A673 (cell line): Measurements from ENCODE around the gene NAA10. TPM values are rescaled to one million over a fixed set of nuclear protein-coding genes. Genes with fewer than 3 reads are reported as not detected.

Experiments
- BruUV-seq: library from RNA; stranded (reverse); fragments of 400-500 nt; replicated peaks from 2 replicates; lab custom pipeline; 2021; lab: Mats Ljungman, UMichigan
- CTCF ChIA-PET: fragments of 300-600 bp; sonication (Branson Sonifier 250); formaldehyde crosslinking; loops from one replicate; lab custom pipeline; 2022; ENCODE audit warnings: antibody characterized with exemption; lab: Charles Lee
- POLR2A ChIA-PET: fragments of 300-600 bp; sonication (Branson Sonifier 250); formaldehyde crosslinking; loops from one replicate; lab custom pipeline; 2022; ENCODE audit warnings: antibody characterized with exemption; ENCODE audit not compliant: low non-redundant PET; lab: Charles Lee
- DNase-seq: peaks from one replicate; pipeline ENCODE4 v3.0.0-alpha.2; 2015; ENCODE audit warnings: low spot score
- H3K27ac ChIP-seq: fragments of 200-600 bp; sonication (generic); 2 replicates; pipeline ENCODE4 v1.5.1; 2016; ENCODE audit warnings: mixed run types, low read depth, mild to moderate bottlenecking, mixed read lengths, antibody characterized with exemption, low read length; ENCODE audit not compliant: poor library complexity, severe bottlenecking
- H3K27me3 ChIP-seq: fragments of 200-600 bp; sonication (generic); replicated peaks from 2 replicates; pipeline ENCODE4 v1.6.1; 2017; ENCODE audit warnings: mixed run types, low read depth, mild to moderate bottlenecking, mixed read lengths, antibody characterized with exemption, low read length; ENCODE audit not compliant: insufficient read depth, poor library complexity
- H3K36me3 ChIP-seq: fragments of 200-600 bp; sonication (generic); 2 replicates; pipeline ENCODE4 v1.6.1; 2016; ENCODE audit warnings: mixed run types, mild to moderate bottlenecking, mixed read lengths, antibody characterized with exemption, low read length; ENCODE audit not compliant: insufficient read depth, poor library complexity, severe bottlenecking
- H3K4me1 ChIP-seq: fragments of 200-600 bp; sonication (generic); 2 replicates; pipeline ENCODE4 v1.6.1; 2017; ENCODE audit warnings: mixed run types, mild to moderate bottlenecking, mixed read lengths, antibody characterized with exemption, low read length; ENCODE audit not compliant: insufficient read depth, poor library complexity, severe bottlenecking
- H3K4me3 ChIP-seq: fragments of 200-600 bp; sonication (generic); 2 replicates; pipeline ENCODE4 v1.5.1; 2016; ENCODE audit warnings: low read depth, mixed run types, mild to moderate bottlenecking, mixed read lengths, low read length; ENCODE audit not compliant: poor library complexity, severe bottlenecking
- H3K9me3 ChIP-seq: fragments of 200-600 bp; sonication (generic); 2 replicates; pipeline ENCODE4 v1.6.1; 2016; ENCODE audit warnings: mixed run types, low read depth, mild to moderate bottlenecking, mixed read lengths, antibody characterized with exemption, low read length; ENCODE audit not compliant: poor library complexity, severe bottlenecking
- EZH2 ChIP-seq: fragments of 200-600 bp; sonication (generic); IDR thresholded peaks from 2 replicates; pipeline ENCODE4 v1.6.1; 2017; ENCODE audit warnings: borderline replicate concordance, low read depth, mild to moderate bottlenecking, mixed read lengths, antibody characterized with exemption, low read length; ENCODE audit not compliant: poor library complexity, severe bottlenecking
- intact Hi-C: fragments of 100-400 bp; cut with micrococcal nuclease; formaldehyde crosslinking; loops from one replicate; pipeline ENCODE4 v1.10.0; 2022; ENCODE audit not compliant: unreplicated experiment
- total RNA-seq: library from RNA; stranded (reverse); gene quantifications from 2 replicates; pipeline ENCODE4 v1.2.3, GENCODE V29; 2021
- TF ChIP-seq, protein P1 (sequence below): fragments of 300-800, 200-600 bp; sonication (generic); conservative IDR thresholded peaks from 2 replicates; pipeline ENCODE4 v1.5.1; 2017; ENCODE audit warnings: low read depth, mild to moderate bottlenecking, antibody characterized with exemption, low read length, moderate library complexity, mixed read lengths

NAA10 gene
- total RNA-seq, 1 experiment from 2014 or later: 140 TPM

DNA sequence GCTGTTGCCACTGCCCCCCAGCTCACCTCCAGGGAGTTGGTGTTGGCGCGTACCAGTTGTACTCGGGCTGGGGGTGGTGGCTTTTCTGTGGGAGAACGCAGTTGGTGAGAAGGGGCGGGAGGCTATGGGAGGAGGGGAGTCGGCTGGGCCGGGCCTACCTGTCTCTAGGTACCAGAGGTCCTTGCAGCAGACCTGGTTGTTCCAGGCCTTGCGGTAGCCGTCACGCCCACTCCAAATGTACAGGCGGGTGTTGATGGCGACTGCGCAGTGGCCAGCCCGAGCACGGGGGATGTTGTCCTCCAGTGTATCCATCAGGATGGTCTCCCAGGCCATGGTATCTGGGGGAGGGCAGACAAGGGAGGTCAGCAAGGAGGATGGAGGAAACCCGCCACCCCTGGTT is 25.2 kb upstream of the NAA10 start:
- TF ChIP-seq, protein P1, sequence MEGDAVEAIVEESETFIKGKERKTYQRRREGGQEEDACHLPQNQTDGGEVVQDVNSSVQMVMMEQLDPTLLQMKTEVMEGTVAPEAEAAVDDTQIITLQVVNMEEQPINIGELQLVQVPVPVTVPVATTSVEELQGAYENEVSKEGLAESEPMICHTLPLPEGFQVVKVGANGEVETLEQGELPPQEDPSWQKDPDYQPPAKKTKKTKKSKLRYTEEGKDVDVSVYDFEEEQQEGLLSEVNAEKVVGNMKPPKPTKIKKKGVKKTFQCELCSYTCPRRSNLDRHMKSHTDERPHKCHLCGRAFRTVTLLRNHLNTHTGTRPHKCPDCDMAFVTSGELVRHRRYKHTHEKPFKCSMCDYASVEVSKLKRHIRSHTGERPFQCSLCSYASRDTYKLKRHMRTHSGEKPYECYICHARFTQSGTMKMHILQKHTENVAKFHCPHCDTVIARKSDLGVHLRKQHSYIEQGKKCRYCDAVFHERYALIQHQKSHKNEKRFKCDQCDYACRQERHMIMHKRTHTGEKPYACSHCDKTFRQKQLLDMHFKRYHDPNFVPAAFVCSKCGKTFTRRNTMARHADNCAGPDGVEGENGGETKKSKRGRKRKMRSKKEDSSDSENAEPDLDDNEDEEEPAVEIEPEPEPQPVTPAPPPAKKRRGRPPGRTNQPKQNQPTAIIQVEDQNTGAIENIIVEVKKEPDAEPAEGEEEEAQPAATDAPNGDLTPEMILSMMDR: no peak
- no peak for TF ChIP-seq EZH2
- H3K9me3 ChIP-seq: no peaks in the 10 kb centered on the region
- ChIA-PET CTCF (no interaction called here), POLR2A (no interaction called here)
- DNase-seq: no peak
- H3K36me3 ChIP-seq: peaks cover 86% of the 10 kb centered on the region
- no peaks in the 10 kb centered on the region for H3K27me3 ChIP-seq
- no peaks in the 10 kb centered on the region for H3K4me1 ChIP-seq
- intact Hi-C loops: no loop called here
- BruUV-seq: no TSS peak
- H3K4me3 ChIP-seq: no peak overlapping the region
- H3K27ac ChIP-seq: no peak overlapping the region

DNA sequence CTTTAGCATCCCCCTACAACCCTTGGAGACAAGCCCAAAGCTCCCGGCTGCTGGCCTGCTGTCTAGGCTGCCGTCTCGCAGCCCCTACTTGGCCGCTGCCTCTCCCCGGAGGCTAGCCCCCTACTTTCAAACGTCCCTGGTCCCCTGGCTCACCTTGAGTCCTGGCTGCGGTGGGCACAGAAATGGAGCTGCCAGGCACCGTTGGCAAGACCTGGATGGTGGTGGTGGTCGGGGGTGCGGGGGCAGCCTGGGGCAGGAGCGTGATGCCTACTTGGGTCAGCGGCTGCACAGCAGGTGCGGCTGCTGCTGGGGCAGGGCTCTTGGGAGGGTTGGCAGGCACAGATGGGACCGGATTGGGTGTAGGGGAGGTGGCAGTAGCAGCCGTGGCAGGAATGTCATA is 24.8 kb upstream of the NAA10 start:
- Histone ChIP-seq H3K4me3 (no peak overlapping the region), H3K4me1 (no peaks in the 10 kb centered on the region), H3K36me3 (peaks cover 90% of the 10 kb centered on the region), H3K27ac (no peak overlapping the region), H3K9me3 (no peaks in the 10 kb centered on the region), H3K27me3 (no peaks in the 10 kb centered on the region)
- ChIA-PET POLR2A (no interaction called here), CTCF (no interaction called here)
- TF ChIP-seq, protein P1: no peak
- no peak for TF ChIP-seq EZH2
- intact Hi-C loops: loop anchor here (10.0 kb wide), 1 partner anchor 405 kb away; no protein-coding TSS in a partner anchor
- no peak for DNase-seq
- no TSS peak for BruUV-seq

DNA sequence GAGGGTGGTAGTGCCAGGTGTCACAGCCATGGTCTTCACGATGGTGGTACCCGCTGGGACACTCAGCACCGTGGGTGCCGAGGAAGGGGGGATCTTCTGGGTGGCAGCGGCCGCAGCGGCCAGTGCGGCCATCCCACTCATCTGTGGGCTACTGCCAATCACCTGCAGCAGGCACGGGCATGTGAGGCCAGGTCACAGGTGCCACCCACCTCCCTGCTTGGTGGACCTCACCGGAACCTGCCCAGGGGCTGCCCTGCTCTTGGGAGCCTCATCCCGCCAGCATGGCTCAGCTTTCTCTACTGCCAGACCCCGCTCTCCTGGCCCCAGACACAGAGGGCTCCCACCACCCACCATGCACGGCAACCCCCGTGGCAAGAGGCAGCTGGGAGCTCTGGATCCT is 23.8 kb upstream of the NAA10 start:
- ChIA-PET CTCF (no interaction called here), POLR2A (no interaction called here)
- no peak for DNase-seq
- TF ChIP-seq EZH2: no peak
- TF ChIP-seq, protein P1: no peak
- Histone ChIP-seq H3K36me3 (peaks cover 95% of the 10 kb centered on the region), H3K27ac (no peak overlapping the region), H3K27me3 (no peaks in the 10 kb centered on the region), H3K4me3 (no peak overlapping the region), H3K4me1 (peaks cover 3% of the 10 kb centered on the region), H3K9me3 (no peaks in the 10 kb centered on the region)
- intact Hi-C loops: loop anchor here (10.0 kb wide), 1 partner anchor 404 kb away; no protein-coding TSS in a partner anchor
- no TSS peak for BruUV-seq
